Neural cell (in vitro differentiated cells): ENCODE measurements around the gene DLK1. TPM values are rescaled to one million over a fixed set of nuclear protein-coding genes. Genes with fewer than 3 reads are reported as not detected.

Experiments
- H2AFZ ChIP-seq: fragments of 200-600, 300-800 bp; sonication (generic), shearing (Covaris generic); 2 replicates; pipeline ENCODE4 v1.6.0; 2014; ENCODE audit warnings: low read depth, mild to moderate bottlenecking, antibody characterized with exemption, low read length, moderate library complexity
- H3F3A ChIP-seq: fragments of 200-600 bp; shearing (Covaris generic); 2 replicates; pipeline ENCODE4 v1.6.1; 2016; ENCODE audit warnings: mild to moderate bottlenecking, moderate library complexity, mixed read lengths, antibody characterized with exemption, low read length; ENCODE audit not compliant: insufficient read depth, poor library complexity, severe bottlenecking
- H3K27ac ChIP-seq: fragments of 200-600, 300-800 bp; sonication (generic), shearing (Covaris generic); 2 replicates; pipeline ENCODE4 v1.5.1; 2014; ENCODE audit warnings: mild to moderate bottlenecking, low read length, moderate library complexity
- H3K27me3 ChIP-seq: fragments of 300-800, 200-600 bp; sonication (generic), shearing (Covaris generic); 2 replicates; pipeline ENCODE4 v1.6.0; 2014; ENCODE audit warnings: mild to moderate bottlenecking, low read depth, low read length, moderate library complexity; ENCODE audit not compliant: insufficient read depth
- H3K36me3 ChIP-seq: fragments of 300-800, 200-600 bp; sonication (generic), shearing (Covaris generic); 2 replicates; pipeline ENCODE4 v1.5.1; 2014; ENCODE audit warnings: mild to moderate bottlenecking, antibody characterized with exemption, low read length, moderate library complexity; ENCODE audit not compliant: insufficient read depth
- H3K4me2 ChIP-seq: fragments of 300-800, 200-600 bp; sonication (generic), shearing (Covaris generic); 2 replicates; pipeline ENCODE4 v1.6.0; 2014; ENCODE audit warnings: mild to moderate bottlenecking, low read length
- H3K4me3 ChIP-seq: fragments of 300-800, 200-600 bp; sonication (generic), shearing (Covaris generic); 2 replicates; pipeline ENCODE4 v1.5.1; 2014; ENCODE audit warnings: mild to moderate bottlenecking, low read length, moderate library complexity
- H3K79me2 ChIP-seq: fragments of 200-600 bp; shearing (Covaris generic); replicated peaks from 2 replicates; pipeline ENCODE4 v1.6.0; 2014; ENCODE audit warnings: mild to moderate bottlenecking, low read length, moderate library complexity; ENCODE audit not compliant: insufficient read depth
- H3K9ac ChIP-seq: fragments of 300-800, 200-600 bp; sonication (generic), shearing (Covaris generic); 2 replicates; pipeline ENCODE4 v1.6.1; 2016; ENCODE audit warnings: mild to moderate bottlenecking, low read length, mixed read lengths
- H3K9me2 ChIP-seq: fragments of 200-600 bp; shearing (Covaris generic); 2 replicates; pipeline ENCODE4 v1.6.1; 2016; ENCODE audit warnings: mild to moderate bottlenecking, low read length, mixed read lengths; ENCODE audit not compliant: insufficient read depth
- H3K9me3 ChIP-seq: fragments of 200-600, 300-800 bp; sonication (generic), shearing (Covaris generic); 2 replicates; pipeline ENCODE4 v1.6.1; 2016; ENCODE audit warnings: mild to moderate bottlenecking, mixed run types, low read length, moderate library complexity, mixed read lengths
- H4K20me1 ChIP-seq: fragments of 200-600 bp; shearing (Covaris generic); 2 replicates; pipeline ENCODE4 v1.6.1; 2016; ENCODE audit warnings: mild to moderate bottlenecking, mixed run types; ENCODE audit not compliant: insufficient read depth
- CTCF ChIP-seq: fragments of 450-650 bp; IDR thresholded peaks from 2 replicates; pipeline ENCODE4 v1.5.1; 2014; ENCODE audit warnings: antibody characterized with exemption, mild to moderate bottlenecking, moderate library complexity; ENCODE audit not compliant: poor library complexity, severe bottlenecking
- EP300 ChIP-seq: fragments of 450-650 bp; conservative IDR thresholded peaks from 2 replicates; pipeline ENCODE4 v1.6.1; 2014; ENCODE audit warnings: antibody characterized with exemption, mild to moderate bottlenecking, moderate library complexity; ENCODE audit not compliant: poor library complexity, severe bottlenecking
- EZH2 ChIP-seq: fragments of 200-600, 300-800 bp; shearing (Covaris generic), sonication (generic); IDR thresholded peaks from 2 replicates; pipeline ENCODE4 v1.6.1; 2014; ENCODE audit warnings: antibody characterized with exemption, low read length, borderline replicate concordance, mild to moderate bottlenecking; ENCODE audit not compliant: insufficient read depth, poor library complexity, severe bottlenecking
- MXI1 ChIP-seq: fragments of 450-650 bp; conservative IDR thresholded peaks from 2 replicates; pipeline ENCODE4 v1.6.1; 2014; ENCODE audit warnings: antibody characterized with exemption, mild to moderate bottlenecking; ENCODE audit not compliant: poor library complexity, severe bottlenecking
- POLR2AphosphoS5 ChIP-seq: IDR thresholded peaks from 2 replicates; pipeline ENCODE4 v1.6.1; 2012
- RAD21 ChIP-seq: fragments of 450-650 bp; conservative IDR thresholded peaks from 2 replicates; pipeline ENCODE4 v1.6.1; 2014; ENCODE audit warnings: antibody characterized with exemption, mild to moderate bottlenecking, moderate library complexity
- REST ChIP-seq: IDR thresholded peaks from 2 replicates; pipeline ENCODE4 v1.6.1; 2012; ENCODE audit warnings: borderline replicate concordance
- SMC3 ChIP-seq: fragments of 450-650 bp; conservative IDR thresholded peaks from 2 replicates; pipeline ENCODE4 v1.6.1; 2014; ENCODE audit warnings: antibody characterized with exemption, mild to moderate bottlenecking, moderate library complexity; ENCODE audit not compliant: poor library complexity
- TAF1 ChIP-seq: IDR thresholded peaks from 2 replicates; pipeline ENCODE4 v1.6.1; 2012; ENCODE audit warnings: low read depth
- polyA plus RNA-seq: library from polyadenylated mRNA; depleted of rRNA; stranded (reverse); fragments of >200 nt; gene quantifications from 2 replicates; pipeline ENCODE4 v1.2.3, GENCODE V29; 2014

Gene DLK1
- polyA plus RNA-seq, 1 donor from 2014 or later: 6.8 TPM

- no peaks in the 10 kb centered on the region for H3K27me3 ChIP-seq
- H2AFZ ChIP-seq: no peak overlapping the region
Observed at GRCh38 chr14:100754020-100754419, 27.3 kb downstream of the DLK1 start.

GRCh38 chr14:100755649-100756048 lies 29.0 kb downstream of the DLK1 start:
- TF ChIP-seq EZH2 (no peak), SMC3 (no peak)
- H3K9ac ChIP-seq: no peak overlapping the region
- H3K27ac ChIP-seq: no peak overlapping the region
- no peaks in the 10 kb centered on the region for H4K20me1 ChIP-seq
- no peaks in the 10 kb centered on the region for H3F3A ChIP-seq
- H3K9me3 ChIP-seq: no peaks in the 10 kb centered on the region
- H3K4me3 ChIP-seq: no peak overlapping the region
- H3K36me3 ChIP-seq: no peaks in the 10 kb centered on the region
- no peaks in the 10 kb centered on the region for H3K79me2 ChIP-seq
- H3K27me3 ChIP-seq: no peaks in the 10 kb centered on the region
- no peaks in the 10 kb centered on the region for H3K9me2 ChIP-seq
- H2AFZ ChIP-seq: no peak overlapping the region
- H3K4me2 ChIP-seq: no peak overlapping the region

More at GRCh38 chr14:100754020-100754419, 27.3 kb downstream of the DLK1 start:
- Histone ChIP-seq H4K20me1 (no peaks in the 10 kb centered on the region), H3K36me3 (no peaks in the 10 kb centered on the region), H3K27ac (no peak overlapping the region), H3F3A (no peaks in the 10 kb centered on the region), H3K79me2 (no peaks in the 10 kb centered on the region), H3K4me2 (no peak overlapping the region), H3K9ac (no peak overlapping the region), H3K9me2 (no peaks in the 10 kb centered on the region), H3K4me3 (no peak overlapping the region), H3K9me3 (no peaks in the 10 kb centered on the region)
- TF ChIP-seq CTCF (no peak), RAD21 (no peak), TAF1 (no peak), POLR2AphosphoS5 (no peak), MXI1 (no peak), SMC3 (no peak), EP300 (no peak), EZH2 (no peak), REST (no peak)

GRCh38 chr14:100761481-100761880 lies 34.8 kb downstream of the DLK1 start:
- no peak for TF ChIP-seq RAD21
- no peak for TF ChIP-seq EZH2
- TF ChIP-seq POLR2AphosphoS5: no peak
- TF ChIP-seq MXI1: no peak
- no peak for TF ChIP-seq SMC3
- H3K27me3 ChIP-seq: no peaks in the 10 kb centered on the region
- no peaks in the 10 kb centered on the region for H3F3A ChIP-seq
- no peaks in the 10 kb centered on the region for H3K79me2 ChIP-seq
- no peaks in the 10 kb centered on the region for H4K20me1 ChIP-seq
- no peaks in the 10 kb centered on the region for H3K9me3 ChIP-seq
- no peak overlapping the region for H3K4me2 ChIP-seq
- H3K9me2 ChIP-seq: no peaks in the 10 kb centered on the region
- no peak overlapping the region for H3K4me3 ChIP-seq
- H3K27ac ChIP-seq: no peak overlapping the region
- no peaks in the 10 kb centered on the region for H3K36me3 ChIP-seq
- no peak overlapping the region for H3K9ac ChIP-seq
- no peak overlapping the region for H2AFZ ChIP-seq
